Right lung (tissue), 5 donors: ENCODE measurements around the gene RACGAP1. TPM values are rescaled to one million over a fixed set of nuclear protein-coding genes. Genes with fewer than 3 reads are reported as not detected.

ENCODE experiments used
- DNase-seq, 2 donors: peaks; one replicate each; pipeline ENCODE4 v3.0.0-alpha.2; 2013
- polyA plus RNA-seq, 5 donors: library from polyadenylated mRNA; unstranded; fragments of 120-200 nt; gene quantifications; one replicate each; pipeline versions ENCODE4 v1.2.1 to v1.2.3, GENCODE V29; 2013; ENCODE audit warnings: inconsistent platforms in 1 of 5, low replicate concordance in 1 of 5; ENCODE audit not compliant: insufficient read length in 5 of 5, insufficient read depth in 1 of 5

Gene RACGAP1
- polyA plus RNA-seq, 5 donors = 33.4 to 80.0 (median 54.5) TPM

DNA sequence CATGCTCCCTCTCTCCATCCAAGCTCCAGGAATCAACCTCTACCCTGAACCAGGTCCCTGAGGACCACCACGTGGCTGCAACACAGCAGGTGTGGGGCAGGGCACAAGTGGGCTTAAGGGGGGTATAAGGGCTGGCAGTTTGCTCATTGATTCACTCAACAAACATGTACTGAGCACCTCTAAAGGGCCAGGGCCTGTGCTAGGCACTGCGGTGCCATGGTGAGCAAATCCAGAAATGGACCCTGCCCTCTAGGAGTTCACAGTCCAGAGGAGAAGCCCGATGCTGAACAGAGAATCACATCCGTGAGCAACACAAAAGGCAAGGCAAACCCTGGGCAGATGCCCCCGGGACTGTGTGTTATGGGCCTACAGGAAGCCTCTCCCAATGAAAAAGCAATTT lies 81.2 kb downstream of the RACGAP1 start:
- DNase-seq = no peak

DNA sequence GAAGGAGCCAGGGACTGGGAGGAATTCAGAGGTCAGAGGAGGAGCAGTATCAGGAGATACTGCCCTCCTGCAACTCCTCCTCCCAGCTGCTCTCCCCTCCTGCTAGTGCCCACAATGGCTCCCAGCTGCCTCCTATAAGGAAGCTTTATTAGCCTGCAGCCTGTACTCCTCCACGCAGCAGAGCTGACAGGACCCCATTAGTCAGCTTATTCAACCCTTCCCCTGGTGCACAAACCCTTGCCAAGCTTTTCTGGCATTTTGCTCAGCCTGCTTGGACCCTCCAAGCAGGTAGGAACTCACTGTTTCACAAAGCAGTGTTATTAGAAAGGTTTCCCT lies 81.7 kb downstream of the RACGAP1 start:
- no peak for DNase-seq

DNA sequence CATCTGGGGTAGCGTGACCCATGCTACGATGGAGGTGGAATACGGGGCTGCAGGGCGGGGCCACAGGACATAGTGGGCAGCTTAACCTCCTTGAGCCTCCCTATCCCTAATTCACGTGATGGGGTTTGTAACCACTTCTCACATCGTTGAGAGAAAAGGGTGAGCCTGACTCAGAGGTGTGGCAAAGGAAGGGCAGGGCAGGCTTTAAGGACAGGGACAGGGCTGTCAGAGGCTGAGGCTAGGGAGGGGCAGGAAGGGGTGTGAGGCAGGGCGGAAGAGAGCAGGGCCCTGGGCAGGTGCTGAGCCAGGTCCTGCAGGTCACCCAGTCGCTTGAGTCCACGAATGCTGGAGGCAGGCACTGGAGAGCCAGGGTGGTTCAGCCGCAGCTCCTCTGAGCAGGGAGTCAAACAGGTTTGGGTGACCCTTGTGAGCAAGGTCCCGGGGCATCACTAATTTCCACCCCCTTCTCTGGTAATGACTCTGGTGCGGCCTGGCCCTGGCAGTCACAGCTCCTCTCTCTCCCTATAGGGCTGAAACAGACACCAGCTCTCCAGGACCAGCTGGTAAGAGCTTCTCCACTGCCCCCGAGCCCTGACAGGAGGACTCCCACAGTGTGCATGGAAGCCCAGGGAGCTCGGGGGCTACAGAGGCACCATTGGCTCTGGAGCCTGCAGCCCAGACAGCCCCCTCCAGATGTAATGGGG lies 82.2 kb downstream of the RACGAP1 start:
- DNase-seq = no peak

DNA sequence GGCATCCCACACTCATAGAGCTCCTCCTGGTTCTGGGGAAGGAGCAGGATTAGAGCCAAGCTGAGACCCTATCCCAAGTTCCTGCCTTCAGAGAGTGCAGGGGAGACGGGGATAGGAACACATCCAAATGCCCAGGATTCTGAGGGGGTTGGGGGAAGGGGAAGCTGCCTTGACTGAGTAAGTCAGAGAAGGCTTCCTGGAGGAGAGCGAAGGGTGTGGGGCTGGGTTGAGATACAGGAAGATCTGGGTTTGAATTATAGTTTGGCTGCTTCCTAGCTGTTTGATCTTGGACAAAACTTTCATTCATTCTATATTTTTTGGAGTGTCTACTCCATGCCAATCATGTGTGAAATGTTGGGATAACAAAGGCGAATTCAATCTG lies 82.8 kb downstream of the RACGAP1 start:
- DNase-seq = no peak

DNA sequence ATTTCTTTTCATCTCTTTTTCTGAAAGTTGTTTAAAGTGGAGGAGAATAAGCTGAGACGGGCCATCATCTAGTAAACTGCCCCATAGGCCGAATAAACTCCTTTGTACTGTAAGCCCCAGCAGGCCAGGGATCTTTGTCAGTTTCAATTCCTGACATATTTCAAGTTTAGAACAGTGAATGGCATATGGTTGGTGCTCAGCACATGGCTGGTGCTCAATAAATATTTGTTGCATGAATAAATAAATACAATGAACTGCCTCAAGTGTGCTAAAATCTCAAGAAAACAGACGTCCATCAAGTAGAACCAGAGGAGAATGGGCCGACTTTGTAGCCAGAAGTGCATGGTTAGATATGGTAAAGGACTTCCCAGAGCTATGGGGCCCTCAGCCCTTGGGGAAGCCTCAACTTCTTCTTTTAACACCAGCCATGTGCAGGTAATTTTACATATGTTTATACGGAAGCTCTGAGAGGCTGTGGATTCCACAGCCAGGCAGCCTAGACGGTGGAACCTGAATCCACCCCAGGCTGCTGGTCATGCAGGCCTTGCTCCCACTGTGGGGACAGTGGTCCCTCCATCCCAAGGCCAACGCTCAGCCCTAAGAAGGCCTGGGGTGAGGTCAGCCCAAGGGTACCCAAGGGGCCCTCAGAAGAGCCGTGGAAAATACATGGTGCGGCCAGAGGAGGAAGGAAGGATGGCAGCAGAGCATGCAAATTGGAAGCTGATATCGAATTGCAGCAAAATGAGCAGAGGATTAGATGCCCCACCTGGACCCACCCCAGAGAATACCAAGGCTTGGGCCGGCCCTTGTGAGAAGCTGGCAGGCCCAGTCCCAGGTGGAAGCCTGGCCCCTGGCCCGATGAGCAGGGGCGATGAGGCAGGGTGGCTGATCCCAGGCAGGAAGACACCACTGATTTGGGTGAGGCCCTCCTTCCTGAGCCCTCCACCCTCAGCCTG lies 83.5 kb downstream of the RACGAP1 start:
- DNase-seq = no peak

DNA sequence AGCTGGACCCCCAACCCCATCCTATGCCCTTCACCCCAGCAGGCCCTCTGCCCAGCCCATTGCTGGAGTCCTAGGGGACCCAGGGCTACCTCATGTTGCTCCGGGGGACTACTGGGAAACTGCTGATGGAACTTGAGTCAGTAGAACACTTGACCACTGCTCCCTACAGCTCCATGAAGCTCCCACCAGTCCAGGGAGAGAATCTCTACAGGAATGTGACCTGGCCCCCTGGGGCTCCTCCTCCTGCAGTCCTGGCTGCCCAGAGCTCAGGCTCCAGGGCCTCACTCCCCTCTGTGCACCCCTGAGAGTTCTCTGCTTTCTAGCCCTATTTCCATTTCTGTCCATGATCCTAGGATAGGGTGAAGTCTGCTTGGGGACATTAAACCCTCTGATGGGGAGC lies 85.6 kb downstream of the RACGAP1 start:
- DNase-seq = no peak

DNA sequence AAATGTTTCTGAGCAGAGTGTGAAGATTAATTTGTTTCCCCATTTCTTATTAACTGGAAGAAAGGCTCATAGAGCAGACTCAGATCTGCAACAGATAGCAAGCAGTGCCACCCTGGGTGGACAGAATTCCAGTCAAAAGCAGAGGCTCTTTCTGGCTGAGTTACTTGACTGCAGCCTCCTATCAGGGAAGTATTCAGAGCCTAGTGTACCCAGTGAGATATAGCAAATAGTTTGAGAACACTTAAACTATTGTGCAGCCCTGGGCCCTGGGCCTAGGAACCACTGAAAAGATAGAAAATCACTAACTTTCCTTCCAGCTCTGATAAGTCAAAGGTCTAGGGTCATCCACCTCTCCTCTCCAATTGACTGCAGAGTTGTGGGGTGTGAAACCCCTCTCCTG lies 86.0 kb downstream of the RACGAP1 start:
- no peak for DNase-seq

Other genes starting within 250 kb of the RACGAP1 start
- 10 to 100 TPM; 13.4 to 25.7 (median 19.2) TPM for gene NCKAP5L, start 197.1 kb downstream of the RACGAP1 start, polyA plus RNA-seq
- 1 to 10 TPM; 5.6 to 6.9 (median 6.2) TPM for gene BCDIN3D, start 182.4 kb downstream of the RACGAP1 start, polyA plus RNA-seq
- 1 to 10 TPM in 1 of 5 donors, under 1 TPM in 4; 0.14 to 1.3 (median 0.57) TPM for gene FAIM2, start 121.6 kb downstream of the RACGAP1 start, polyA plus RNA-seq
- gene AQP2, start 74.8 kb downstream of the RACGAP1 start, polyA plus RNA-seq = under 1 TPM; 0.11 to 0.58 (median 0.17) TPM
- gene AQP5, start 63.6 kb downstream of the RACGAP1 start, polyA plus RNA-seq = 10 to 100 TPM in 2 of 5 donors, 1 to 10 TPM in 3; 3.9 to 11.4 (median 8.4) TPM
- under 1 TPM; 0.22 to 0.45 (median 0.29) TPM for gene AQP6, start 52.5 kb downstream of the RACGAP1 start, polyA plus RNA-seq
- 10 to 100 TPM in 1 of 5 donors, 1 to 10 TPM in 4; 7.2 to 11.5 (median 9.0) TPM for gene ASIC1, start 32.1 kb upstream of the RACGAP1 start, polyA plus RNA-seq
- gene SMARCD1, start 59.8 kb upstream of the RACGAP1 start, polyA plus RNA-seq = 100 to 1,000 TPM; 132 to 141 (median 139) TPM
- gene GPD1, start 78.5 kb upstream of the RACGAP1 start, polyA plus RNA-seq = 1 to 10 TPM in 2 of 5 donors, under 1 TPM in 3; 0.44 to 3.5 (median 0.72) TPM
- gene COX14, start 86.7 kb upstream of the RACGAP1 start, polyA plus RNA-seq = 10 to 100 TPM; 32.2 to 47.9 (median 35.1) TPM
- gene CERS5, start 141.9 kb upstream of the RACGAP1 start, polyA plus RNA-seq = 10 to 100 TPM; 59.2 to 77.7 (median 65.6) TPM